ENCODE results near the gene KIAA0232.

The KIAA0232 gene

GRCh38 chr4:6782147-6782845, at the start of gene KIAA0232:
Gene KIAA0232, plus strand, starts transcription at chr4:6782727. Its CDS starts 41,727 bp downstream, at chr4:6824454.
- peak; percentile 92 for DNase-seq (ENCODE audit: low spot score)

- DNase-seq (ENCODE audit: low spot score): no peak
Measured at GRCh38 chr4:6733358-6734164, 49.0 kb upstream of the KIAA0232 start.

GRCh38 chr4:6734165-6734786, 48.3 kb upstream of the KIAA0232 start:
- no peak for DNase-seq (ENCODE audit: low spot score)

- no peak for DNase-seq (ENCODE audit: low spot score)
Measured at GRCh38 chr4:6739920-6740319, 42.6 kb upstream of the KIAA0232 start.

GRCh38 chr4:6740347-6740746, 42.2 kb upstream of the KIAA0232 start:
- no peak for DNase-seq (ENCODE audit: low spot score)

GRCh38 chr4:6742507-6742906, 40.0 kb upstream of the KIAA0232 start:
- no peak for DNase-seq (ENCODE audit: low spot score)

- DNase-seq (ENCODE audit: low spot score): no peak
Measured at GRCh38 chr4:6742989-6743388, 39.5 kb upstream of the KIAA0232 start.

- no peak for DNase-seq (ENCODE audit: low spot score)
Measured at GRCh38 chr4:6746721-6747293, 35.7 kb upstream of the KIAA0232 start.

GRCh38 chr4:6747294-6748051, 35.1 kb upstream of the KIAA0232 start:
- no peak for DNase-seq (ENCODE audit: low spot score)

- DNase-seq (ENCODE audit: low spot score): no peak
Measured at GRCh38 chr4:6748286-6748685, 34.2 kb upstream of the KIAA0232 start.

GRCh38 chr4:6749340-6750171, 33.0 kb upstream of the KIAA0232 start:
- DNase-seq (ENCODE audit: low spot score): no peak

- no peak for DNase-seq (ENCODE audit: low spot score)
Measured at GRCh38 chr4:6750286-6751221, 32.0 kb upstream of the KIAA0232 start.

- DNase-seq (ENCODE audit: low spot score): no peak
Measured at GRCh38 chr4:6751611-6752485, 30.7 kb upstream of the KIAA0232 start.

GRCh38 chr4:6752486-6752829, 30.1 kb upstream of the KIAA0232 start:
- no peak for DNase-seq (ENCODE audit: low spot score)

- DNase-seq (ENCODE audit: low spot score): peak; percentile 60
Measured at GRCh38 chr4:6753103-6753560, 29.4 kb upstream of the KIAA0232 start.

GRCh38 chr4:6753891-6754290, 28.6 kb upstream of the KIAA0232 start:
- DNase-seq (ENCODE audit: low spot score): no peak

GRCh38 chr4:6754481-6755087, 27.9 kb upstream of the KIAA0232 start:
- DNase-seq (ENCODE audit: low spot score): no peak

GRCh38 chr4:6755088-6755753, 27.3 kb upstream of the KIAA0232 start:
- no peak for DNase-seq (ENCODE audit: low spot score)

Data from Ammon's horn (tissue), 1 donor.